ENCODE data around the gene ABCC1. TPM values are rescaled to one million over a fixed set of nuclear protein-coding genes. Genes with fewer than 3 reads are reported as not detected.

Gene ABCC1
- total and polyA plus RNA-seq, 12 donors = 12.4 to 38.8 (median 28.0) TPM

DNA sequence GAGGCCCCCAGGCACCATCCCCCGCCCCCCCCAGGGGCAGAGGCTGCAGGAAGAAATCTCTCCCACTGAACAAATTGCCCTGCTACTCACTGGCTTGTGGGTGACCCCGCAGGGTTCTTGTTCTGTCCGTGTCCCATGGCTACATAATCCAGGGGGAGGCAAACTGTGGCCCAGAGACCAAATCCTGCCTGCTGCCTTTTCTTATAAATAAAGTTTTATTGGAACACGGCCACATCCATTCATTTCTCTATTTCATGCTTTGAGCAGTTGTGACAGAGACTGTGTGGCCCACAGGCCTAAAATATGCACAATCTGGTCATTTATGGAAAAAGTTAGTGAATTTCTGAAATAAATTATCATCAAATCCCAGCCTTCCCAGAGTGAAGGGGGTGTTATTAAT, 235.7 kb downstream of the ABCC1 start:
- Histone ChIP-seq H3K36me3 (replicated peaks in 1 of 2) (no peaks in the 10 kb centered on the region), H3K4me1 (replicated peaks in 1 of 2) (no peaks in the 10 kb centered on the region), H3K4me3 (no peak overlapping the region), H3K27me3 (no peaks in the 10 kb centered on the region), H3K27ac (no peak overlapping the region), H3K9me3 (replicated peaks in 1 of 3) (no peaks in the 10 kb centered on the region)
- DNase-seq = no peak
- 74 to 87% (median 80%) methylated on average over 3 to 4 of the region's 4 CpGs for WGBS, 4 donors
- TF ChIP-seq, protein P1, sequence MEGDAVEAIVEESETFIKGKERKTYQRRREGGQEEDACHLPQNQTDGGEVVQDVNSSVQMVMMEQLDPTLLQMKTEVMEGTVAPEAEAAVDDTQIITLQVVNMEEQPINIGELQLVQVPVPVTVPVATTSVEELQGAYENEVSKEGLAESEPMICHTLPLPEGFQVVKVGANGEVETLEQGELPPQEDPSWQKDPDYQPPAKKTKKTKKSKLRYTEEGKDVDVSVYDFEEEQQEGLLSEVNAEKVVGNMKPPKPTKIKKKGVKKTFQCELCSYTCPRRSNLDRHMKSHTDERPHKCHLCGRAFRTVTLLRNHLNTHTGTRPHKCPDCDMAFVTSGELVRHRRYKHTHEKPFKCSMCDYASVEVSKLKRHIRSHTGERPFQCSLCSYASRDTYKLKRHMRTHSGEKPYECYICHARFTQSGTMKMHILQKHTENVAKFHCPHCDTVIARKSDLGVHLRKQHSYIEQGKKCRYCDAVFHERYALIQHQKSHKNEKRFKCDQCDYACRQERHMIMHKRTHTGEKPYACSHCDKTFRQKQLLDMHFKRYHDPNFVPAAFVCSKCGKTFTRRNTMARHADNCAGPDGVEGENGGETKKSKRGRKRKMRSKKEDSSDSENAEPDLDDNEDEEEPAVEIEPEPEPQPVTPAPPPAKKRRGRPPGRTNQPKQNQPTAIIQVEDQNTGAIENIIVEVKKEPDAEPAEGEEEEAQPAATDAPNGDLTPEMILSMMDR (IDR thresholded peaks at IDR 0.05) = no peak
- TF ChIP-seq POLR2A (IDR thresholded peaks at IDR 0.05) = no peak
- intact Hi-C loops (cut with DNase I) = no loop called here

DNA sequence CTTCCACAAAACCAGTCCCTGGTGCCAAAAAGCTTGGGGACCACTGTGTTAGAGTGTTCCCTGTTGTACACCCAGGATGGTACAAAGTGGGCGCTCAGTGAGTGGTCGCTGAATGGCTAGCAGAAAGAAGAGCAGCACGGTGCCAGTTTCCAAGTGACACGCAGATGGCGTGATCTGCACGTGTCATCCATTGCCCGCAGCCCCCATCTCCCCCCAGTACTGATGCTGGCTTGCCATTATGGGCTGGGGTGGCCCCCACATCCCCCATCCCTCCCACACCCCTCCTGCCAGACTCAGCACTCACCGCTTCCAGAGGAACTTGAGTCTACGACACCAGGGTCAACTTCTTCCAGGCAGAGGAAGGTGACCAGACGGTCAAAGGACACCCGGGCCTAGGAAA, 237.4 kb downstream of the ABCC1 start:
- Histone ChIP-seq H3K4me1 (replicated peaks in 1 of 2) (no peaks in the 10 kb centered on the region), H3K27me3 (no peaks in the 10 kb centered on the region), H3K9me3 (replicated peaks in 1 of 3) (no peaks in the 10 kb centered on the region), H3K36me3 (replicated peaks in 1 of 2) (no peaks in the 10 kb centered on the region), H3K4me3 (no peak overlapping the region), H3K27ac (no peak overlapping the region)
- TF ChIP-seq, protein P1 (IDR thresholded peaks at IDR 0.05) = no peak
- TF ChIP-seq POLR2A (IDR thresholded peaks at IDR 0.05) = no peak
- no peak for DNase-seq
- WGBS, 4 donors = 79 to 92% (median 91%) methylated on average over 8 to 11 of the region's 11 CpGs
- intact Hi-C loops (cut with DNase I) = no loop called here

DNA sequence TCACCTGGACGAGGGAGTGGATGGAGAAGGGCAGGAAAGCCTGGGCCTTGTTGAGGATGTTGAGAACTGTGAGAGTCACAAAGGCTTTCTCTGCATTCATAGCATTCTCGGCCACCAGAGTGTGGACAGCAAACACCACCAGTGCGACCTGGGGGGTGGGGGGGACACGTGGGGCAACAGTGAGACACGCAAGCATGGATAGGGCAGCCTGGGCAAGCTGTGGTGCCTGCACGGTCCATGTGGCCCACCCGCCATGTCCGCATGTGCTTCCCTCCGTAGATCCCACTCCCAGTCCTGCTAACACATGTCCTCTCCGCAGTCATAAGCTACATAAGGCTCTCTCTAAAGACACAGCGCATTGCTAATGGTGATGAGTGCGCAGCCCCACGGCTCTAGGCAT, 239.4 kb downstream of the ABCC1 start:
- no peaks in the 10 kb centered on the region for H3K27me3 ChIP-seq
- no peak overlapping the region for H3K27ac ChIP-seq
- no peaks in the 10 kb centered on the region for H3K4me1 ChIP-seq (replicated peaks in 1 of 2)
- H3K9me3 ChIP-seq (replicated peaks in 1 of 3) = no peaks in the 10 kb centered on the region
- intact Hi-C loops (cut with DNase I) = no loop called here
- no peak for TF ChIP-seq POLR2A (IDR thresholded peaks at IDR 0.05)
- TF ChIP-seq, protein P1 (IDR thresholded peaks at IDR 0.05) = no peak
- no peaks in the 10 kb centered on the region for H3K36me3 ChIP-seq (replicated peaks in 1 of 2)
- 84 to 89% (median 88%) methylated on average over 6 to 13 of the region's 13 CpGs for WGBS, 4 donors
- no peak overlapping the region for H3K4me3 ChIP-seq
- no peak for DNase-seq

DNA sequence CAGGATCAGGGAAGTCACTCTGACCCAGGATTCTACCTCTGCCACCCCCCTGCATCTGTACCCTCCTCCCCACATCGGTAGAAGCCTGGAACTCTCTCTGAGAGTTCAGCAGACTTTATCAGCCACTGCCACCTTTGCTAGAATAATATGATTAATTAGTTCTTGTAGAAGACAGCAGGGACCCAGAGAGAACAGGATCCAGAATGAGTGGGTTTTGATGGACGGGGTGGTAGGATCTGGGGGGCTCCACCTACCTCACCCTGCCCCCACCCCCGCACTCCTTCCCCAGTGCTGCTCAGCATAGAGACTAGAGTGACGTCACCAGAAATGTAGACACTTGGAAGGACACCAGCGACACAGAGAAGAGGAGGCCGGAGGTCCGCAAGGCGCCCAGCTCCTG, 240.4 kb downstream of the ABCC1 start:
- no peaks in the 10 kb centered on the region for H3K27me3 ChIP-seq
- DNase-seq = no peak
- H3K36me3 ChIP-seq (replicated peaks in 1 of 2) = no peaks in the 10 kb centered on the region
- WGBS, 4 donors = 72 to 79% (median 72%) methylated on average over 8 of the region's 8 CpGs
- intact Hi-C loops (cut with DNase I) = loop anchor here in 1 of 2 donors (5.0 kb wide), 1 partner anchor 428 kb away; no protein-coding TSS in a partner anchor
- H3K9me3 ChIP-seq (replicated peaks in 1 of 3) = no peaks in the 10 kb centered on the region
- no peak overlapping the region for H3K27ac ChIP-seq
- no peak overlapping the region for H3K4me3 ChIP-seq
- TF ChIP-seq POLR2A (IDR thresholded peaks at IDR 0.05) = no peak
- TF ChIP-seq, protein P1 (IDR thresholded peaks at IDR 0.05) = no peak
- no peaks in the 10 kb centered on the region for H3K4me1 ChIP-seq (replicated peaks in 1 of 2)

Data from adrenal gland (tissue), 12 donors.